Loucy (cell line): Measurements from ENCODE around the gene MT2A.

Experiments
- H2AFZ ChIP-seq: fragments of 200-600 bp; sonication (generic); 2 replicates; pipeline ENCODE4 v1.6.0; 2016; ENCODE audit warnings: antibody characterized with exemption, mild to moderate bottlenecking, low read length, moderate library complexity
- H3F3A ChIP-seq: fragments of 200-600 bp; 2 replicates; pipeline ENCODE4 v1.6.0; 2016; ENCODE audit warnings: antibody characterized with exemption, low read depth, mild to moderate bottlenecking
- H3K27me3 ChIP-seq: fragments of 200-600 bp; sonication (generic); 2 replicates; pipeline ENCODE4 v1.6.1; 2014; ENCODE audit warnings: low read length, mild to moderate bottlenecking; ENCODE audit not compliant: insufficient read depth, poor library complexity, severe bottlenecking
- H3K36me3 ChIP-seq: fragments of 200-600 bp; sonication (generic); 2 replicates; pipeline ENCODE4 v1.6.1; 2016; ENCODE audit warnings: low read length; ENCODE audit not compliant: insufficient read depth
- H3K4me1 ChIP-seq: fragments of 200-600 bp; sonication (generic); 2 replicates; pipeline ENCODE4 v1.5.1; 2014; ENCODE audit warnings: low read length, mild to moderate bottlenecking; ENCODE audit not compliant: insufficient read depth, poor library complexity, severe bottlenecking
- H3K4me2 ChIP-seq: fragments of 200-600 bp; sonication (generic); 2 replicates; pipeline ENCODE4 v1.6.0; 2014; ENCODE audit warnings: antibody characterized with exemption, low read length, low read depth, mild to moderate bottlenecking; ENCODE audit not compliant: poor library complexity, severe bottlenecking
- H3K4me3 ChIP-seq: fragments of 200-600 bp; sonication (generic); 2 replicates; pipeline ENCODE4 v1.5.1; 2014; ENCODE audit warnings: low read length, mild to moderate bottlenecking, mixed read lengths; ENCODE audit not compliant: poor library complexity, severe bottlenecking
- H3K79me2 ChIP-seq: fragments of 200-600 bp; sonication (generic); 2 replicates; pipeline ENCODE4 v1.6.1; 2014; ENCODE audit warnings: low read length; ENCODE audit not compliant: insufficient read depth
- H3K9ac ChIP-seq: fragments of 200-600 bp; sonication (generic); 2 replicates; pipeline ENCODE4 v1.6.0; 2014; ENCODE audit warnings: mild to moderate bottlenecking, low read depth, low read length, moderate library complexity; ENCODE audit not compliant: poor library complexity, severe bottlenecking
- H3K9me2 ChIP-seq: fragments of 200-600 bp; sonication (generic); replicated peaks from 2 replicates; pipeline ENCODE4 v1.6.1; 2016; ENCODE audit warnings: low read depth, low read length, mixed read lengths
- H3K9me3 ChIP-seq: fragments of 200-600 bp; sonication (generic); 2 replicates; pipeline ENCODE4 v1.6.1; 2014; ENCODE audit warnings: mild to moderate bottlenecking, antibody characterized with exemption, low read length, low read depth; ENCODE audit not compliant: insufficient read depth
- H4K20me1 ChIP-seq: fragments of 200-600 bp; sonication (generic); 2 replicates; pipeline ENCODE4 v1.6.0; 2014; ENCODE audit warnings: antibody characterized with exemption, low read length, mild to moderate bottlenecking; ENCODE audit not compliant: insufficient read depth, poor library complexity, severe bottlenecking
- EZH2phosphoT487 ChIP-seq: fragments of 200-600 bp; IDR thresholded peaks from 2 replicates; pipeline ENCODE4 v1.6.1; 2018; ENCODE audit warnings: antibody characterized with exemption, mild to moderate bottlenecking, moderate library complexity, borderline replicate concordance
- TF ChIP-seq, protein P1 (sequence below): fragments of 200-600 bp; sonication (generic); conservative IDR thresholded peaks from 2 replicates; pipeline ENCODE4 v1.5.1; 2014; ENCODE audit warnings: mild to moderate bottlenecking, antibody characterized with exemption, low read length

MT2A gene

DNA sequence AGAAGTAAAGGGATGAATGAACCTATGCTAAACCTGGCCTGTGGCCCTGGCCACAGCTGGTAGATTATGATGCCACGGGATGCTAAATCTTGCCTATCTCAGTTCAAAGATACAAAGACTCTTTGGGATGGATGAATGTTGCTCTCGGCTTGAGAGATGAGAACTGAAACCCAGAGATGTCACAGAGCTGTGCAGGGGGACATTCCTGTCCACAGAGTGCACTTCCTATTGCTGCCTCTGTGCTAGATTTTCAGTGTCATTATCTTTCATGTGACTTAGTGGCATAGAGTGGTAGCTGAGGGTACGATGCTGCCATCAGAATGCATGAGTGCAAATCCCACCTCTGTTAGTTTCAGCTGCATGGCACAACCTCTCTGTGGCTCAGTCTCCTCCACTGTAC, 21.8 kb downstream of the MT2A start:
- H3F3A ChIP-seq, result no peaks in the 10 kb centered on the region
- no peak overlapping the region for H3K9ac ChIP-seq
- no peak overlapping the region for H3K4me3 ChIP-seq
- H3K9me3 ChIP-seq, result no peaks in the 10 kb centered on the region
- no peak overlapping the region for H3K4me2 ChIP-seq
- no peaks in the 10 kb centered on the region for H3K36me3 ChIP-seq
- no peaks in the 10 kb centered on the region for H3K79me2 ChIP-seq
- no peak for TF ChIP-seq EZH2phosphoT487
- TF ChIP-seq, protein P1, sequence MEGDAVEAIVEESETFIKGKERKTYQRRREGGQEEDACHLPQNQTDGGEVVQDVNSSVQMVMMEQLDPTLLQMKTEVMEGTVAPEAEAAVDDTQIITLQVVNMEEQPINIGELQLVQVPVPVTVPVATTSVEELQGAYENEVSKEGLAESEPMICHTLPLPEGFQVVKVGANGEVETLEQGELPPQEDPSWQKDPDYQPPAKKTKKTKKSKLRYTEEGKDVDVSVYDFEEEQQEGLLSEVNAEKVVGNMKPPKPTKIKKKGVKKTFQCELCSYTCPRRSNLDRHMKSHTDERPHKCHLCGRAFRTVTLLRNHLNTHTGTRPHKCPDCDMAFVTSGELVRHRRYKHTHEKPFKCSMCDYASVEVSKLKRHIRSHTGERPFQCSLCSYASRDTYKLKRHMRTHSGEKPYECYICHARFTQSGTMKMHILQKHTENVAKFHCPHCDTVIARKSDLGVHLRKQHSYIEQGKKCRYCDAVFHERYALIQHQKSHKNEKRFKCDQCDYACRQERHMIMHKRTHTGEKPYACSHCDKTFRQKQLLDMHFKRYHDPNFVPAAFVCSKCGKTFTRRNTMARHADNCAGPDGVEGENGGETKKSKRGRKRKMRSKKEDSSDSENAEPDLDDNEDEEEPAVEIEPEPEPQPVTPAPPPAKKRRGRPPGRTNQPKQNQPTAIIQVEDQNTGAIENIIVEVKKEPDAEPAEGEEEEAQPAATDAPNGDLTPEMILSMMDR, result no peak
- H3K4me1 ChIP-seq, result no peaks in the 10 kb centered on the region
- H3K27me3 ChIP-seq, result no peaks in the 10 kb centered on the region
- H2AFZ ChIP-seq, result no peak overlapping the region
- no peaks in the 10 kb centered on the region for H4K20me1 ChIP-seq
- H3K9me2 ChIP-seq, result no peaks in the 10 kb centered on the region

DNA sequence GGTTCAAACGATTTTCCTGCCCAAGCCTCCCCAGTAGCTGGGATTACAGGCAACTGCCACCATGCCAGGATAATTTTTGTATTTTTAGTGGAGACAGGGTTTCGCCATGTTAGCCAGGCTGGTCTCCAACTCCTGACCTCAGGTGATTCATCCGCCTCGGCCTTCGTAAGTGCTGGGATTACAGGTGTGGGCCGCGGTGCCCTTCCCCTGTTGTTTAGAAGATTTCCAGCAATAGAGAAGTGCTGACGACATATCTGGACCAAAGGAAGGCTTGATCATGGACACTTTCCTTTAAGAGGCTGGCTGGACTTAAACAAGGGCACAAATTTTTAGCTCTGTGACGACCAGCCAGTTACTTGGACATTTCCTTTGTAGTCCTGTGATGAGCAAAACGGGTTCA, 22.8 kb downstream of the MT2A start:
- Histone ChIP-seq H3K9ac (no peak overlapping the region), H4K20me1 (no peaks in the 10 kb centered on the region), H3F3A (no peaks in the 10 kb centered on the region), H2AFZ (no peak overlapping the region), H3K4me3 (no peak overlapping the region), H3K27me3 (no peaks in the 10 kb centered on the region), H3K9me2 (no peaks in the 10 kb centered on the region), H3K79me2 (no peaks in the 10 kb centered on the region), H3K4me1 (no peaks in the 10 kb centered on the region), H3K4me2 (no peak overlapping the region), H3K36me3 (no peaks in the 10 kb centered on the region), H3K9me3 (no peaks in the 10 kb centered on the region)
- TF ChIP-seq, protein P1, result no peak
- TF ChIP-seq EZH2phosphoT487, result no peak

DNA sequence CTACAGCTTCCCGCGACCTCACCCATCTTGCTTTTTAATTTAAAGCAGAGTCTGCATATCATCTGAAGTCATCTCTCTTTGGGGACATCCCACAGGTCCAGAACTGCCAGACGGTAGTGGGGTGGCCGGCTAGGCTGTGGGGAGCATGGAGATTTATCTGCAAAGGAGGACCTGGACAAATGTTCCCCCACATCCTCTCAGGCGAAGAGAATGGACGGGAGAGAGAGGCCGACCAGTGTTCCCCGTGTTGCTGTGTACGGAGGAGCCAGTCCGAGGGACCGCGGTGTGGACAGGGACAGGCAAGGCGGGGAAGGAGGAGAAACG, 23.4 kb downstream of the MT2A start:
- Histone ChIP-seq H3K4me2 (no peak overlapping the region), H3F3A (no peaks in the 10 kb centered on the region), H3K9me3 (no peaks in the 10 kb centered on the region), H2AFZ (no peak overlapping the region), H3K4me1 (no peaks in the 10 kb centered on the region), H3K4me3 (no peak overlapping the region), H3K79me2 (no peaks in the 10 kb centered on the region), H3K27me3 (no peaks in the 10 kb centered on the region), H3K9me2 (no peaks in the 10 kb centered on the region), H4K20me1 (no peaks in the 10 kb centered on the region), H3K9ac (no peak overlapping the region), H3K36me3 (no peaks in the 10 kb centered on the region)
- no peak for TF ChIP-seq EZH2phosphoT487
- TF ChIP-seq, protein P1, result no peak
